DND-41 (cell line): ENCODE results near the gene ARHGDIB.

Source experiments
- ATAC-seq: fragments of 200-7000 bp; cut with Tn5 transposase; 3 replicates; pipeline ENCODE4 v1.9.1; 2021; ENCODE audit warnings: low read depth; ENCODE audit not compliant: insufficient read depth
- DNase-seq: peaks from one replicate; pipeline ENCODE4 v3.0.0-alpha.2; 2020
- H2AFZ ChIP-seq: 2 replicates; pipeline ENCODE4 v1.6.0; 2012; ENCODE audit warnings: low read depth, low read length
- H3K27ac ChIP-seq: 2 replicates; pipeline ENCODE4 v1.5.1; 2012; ENCODE audit warnings: low read length, inconsistent platforms
- H3K27me3 ChIP-seq: fragments of 200-600 bp; sonication (generic); 2 replicates; pipeline ENCODE4 v1.6.0; 2012; ENCODE audit warnings: low read length, mild to moderate bottlenecking, inconsistent platforms; ENCODE audit not compliant: insufficient read depth, poor library complexity
- H3K36me3 ChIP-seq: 2 replicates; pipeline ENCODE4 v1.5.1; 2012; ENCODE audit warnings: low read length, inconsistent platforms; ENCODE audit not compliant: insufficient read depth
- H3K4me1 ChIP-seq: 2 replicates; pipeline ENCODE4 v1.5.1; 2012; ENCODE audit warnings: mild to moderate bottlenecking, low read length; ENCODE audit not compliant: insufficient read depth
- H3K4me2 ChIP-seq: 2 replicates; pipeline ENCODE4 v1.6.0; 2012; ENCODE audit warnings: mild to moderate bottlenecking, moderate library complexity, low read length, inconsistent platforms; ENCODE audit not compliant: insufficient read depth
- H3K4me3 ChIP-seq, 2 experiments: fragments of 200-600 bp in 1 of 2; shearing (Covaris generic) in 1 of 2; 2 replicates each; pipeline ENCODE4 v1.5.1; 2012 to 2016; ENCODE audit warnings: inconsistent platforms in 2 of 2, low read length in 2 of 2, mild to moderate bottlenecking in 2 of 2, low read depth in 1 of 2, moderate library complexity in 1 of 2
- H3K79me2 ChIP-seq: 2 replicates; pipeline ENCODE4 v1.6.0; 2012; ENCODE audit warnings: low read length, inconsistent platforms; ENCODE audit not compliant: insufficient read depth
- H3K9ac ChIP-seq: 2 replicates; pipeline ENCODE4 v1.6.0; 2012; ENCODE audit warnings: low read depth, mild to moderate bottlenecking, inconsistent platforms, low read length, moderate library complexity
- H3K9me3 ChIP-seq: 2 replicates; pipeline ENCODE4 v1.5.1; 2012; ENCODE audit warnings: low read length, moderate library complexity, mild to moderate bottlenecking, inconsistent platforms; ENCODE audit not compliant: insufficient read depth, severe bottlenecking
- H4K20me1 ChIP-seq: 2 replicates; pipeline ENCODE4 v1.6.0; 2012; ENCODE audit warnings: low read length; ENCODE audit not compliant: insufficient read depth
- EZH2 ChIP-seq: IDR thresholded peaks from 3 replicates; pipeline ENCODE4 v1.6.1; 2012; ENCODE audit warnings: borderline replicate concordance, low read depth, mild to moderate bottlenecking, moderate library complexity, low read length, inconsistent platforms; ENCODE audit not compliant: severe bottlenecking
- TF ChIP-seq, protein P1 (sequence below): IDR thresholded peaks from 2 replicates; pipeline ENCODE4 v1.5.1; 2012; ENCODE audit warnings: borderline replicate concordance, low read length, moderate library complexity, mild to moderate bottlenecking; ENCODE audit not compliant: poor library complexity, severe bottlenecking; ENCODE audit errors: extremely low read depth

Gene ARHGDIB

DNA sequence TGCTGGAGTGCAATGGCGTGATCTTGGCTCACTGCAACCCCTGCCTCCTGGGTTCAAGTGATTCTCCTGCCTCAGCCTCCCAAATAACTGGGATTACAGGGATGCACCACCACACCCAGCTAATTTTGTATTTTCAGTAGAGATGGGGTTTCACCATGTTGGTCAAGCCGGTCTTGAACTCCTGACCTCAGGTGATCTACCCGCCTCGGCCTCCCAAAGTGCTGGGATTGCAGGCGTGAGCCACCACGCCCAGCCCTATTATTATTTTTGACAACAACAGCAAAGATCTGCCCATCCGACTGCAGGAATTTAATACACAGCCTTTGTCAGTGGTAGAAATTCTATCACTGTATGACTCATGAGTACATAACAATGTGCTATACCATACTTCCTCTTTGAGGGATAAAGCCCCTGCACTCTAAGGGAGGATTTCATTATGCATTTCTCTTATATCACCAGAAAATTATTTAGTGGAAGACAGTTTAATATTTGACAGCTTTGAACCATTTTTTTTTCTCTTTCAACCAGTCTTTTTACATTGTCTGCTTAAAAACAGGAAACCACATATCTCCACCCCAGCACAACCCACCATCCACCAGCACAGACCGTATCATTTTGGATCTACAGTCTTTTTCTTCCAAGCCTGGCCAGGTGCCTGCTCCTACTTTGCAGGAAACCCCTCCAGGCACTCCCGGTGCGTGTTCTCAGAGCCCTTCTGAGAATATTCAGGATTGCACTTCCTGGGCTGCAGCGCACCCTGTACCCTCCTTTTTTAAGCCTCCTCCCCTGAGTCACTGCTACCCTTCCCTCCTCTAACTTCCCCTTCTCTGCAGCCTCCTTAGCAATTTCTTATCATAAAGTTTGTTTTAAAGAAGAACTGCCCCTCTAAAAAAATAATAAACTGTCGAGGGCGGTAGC lies 594 bp downstream of the ARHGDIB start:
- H3K36me3 ChIP-seq = peaks cover 43% of the 10 kb centered on the region
- no peaks in the 10 kb centered on the region for H3K9me3 ChIP-seq
- peak overlapping the region; percentile 87 for H3K27ac ChIP-seq
- no peak overlapping the region for H2AFZ ChIP-seq
- peaks cover 79% of the 10 kb centered on the region for H3K4me1 ChIP-seq
- peak overlapping the region; percentile 89 for H3K4me2 ChIP-seq
- H3K27me3 ChIP-seq = no peaks in the 10 kb centered on the region
- peak overlapping the region; percentile 41 to 77 for H3K4me3 ChIP-seq
- DNase-seq = peak; percentile 78
- H4K20me1 ChIP-seq = peaks cover 29% of the 10 kb centered on the region
- peak overlapping the region; percentile 78 for H3K9ac ChIP-seq
- peak; percentile 52 for ATAC-seq
- H3K79me2 ChIP-seq = peaks cover 87% of the 10 kb centered on the region
- TF ChIP-seq, protein P1, sequence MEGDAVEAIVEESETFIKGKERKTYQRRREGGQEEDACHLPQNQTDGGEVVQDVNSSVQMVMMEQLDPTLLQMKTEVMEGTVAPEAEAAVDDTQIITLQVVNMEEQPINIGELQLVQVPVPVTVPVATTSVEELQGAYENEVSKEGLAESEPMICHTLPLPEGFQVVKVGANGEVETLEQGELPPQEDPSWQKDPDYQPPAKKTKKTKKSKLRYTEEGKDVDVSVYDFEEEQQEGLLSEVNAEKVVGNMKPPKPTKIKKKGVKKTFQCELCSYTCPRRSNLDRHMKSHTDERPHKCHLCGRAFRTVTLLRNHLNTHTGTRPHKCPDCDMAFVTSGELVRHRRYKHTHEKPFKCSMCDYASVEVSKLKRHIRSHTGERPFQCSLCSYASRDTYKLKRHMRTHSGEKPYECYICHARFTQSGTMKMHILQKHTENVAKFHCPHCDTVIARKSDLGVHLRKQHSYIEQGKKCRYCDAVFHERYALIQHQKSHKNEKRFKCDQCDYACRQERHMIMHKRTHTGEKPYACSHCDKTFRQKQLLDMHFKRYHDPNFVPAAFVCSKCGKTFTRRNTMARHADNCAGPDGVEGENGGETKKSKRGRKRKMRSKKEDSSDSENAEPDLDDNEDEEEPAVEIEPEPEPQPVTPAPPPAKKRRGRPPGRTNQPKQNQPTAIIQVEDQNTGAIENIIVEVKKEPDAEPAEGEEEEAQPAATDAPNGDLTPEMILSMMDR = no peak
- TF ChIP-seq EZH2 = no peak

DNA sequence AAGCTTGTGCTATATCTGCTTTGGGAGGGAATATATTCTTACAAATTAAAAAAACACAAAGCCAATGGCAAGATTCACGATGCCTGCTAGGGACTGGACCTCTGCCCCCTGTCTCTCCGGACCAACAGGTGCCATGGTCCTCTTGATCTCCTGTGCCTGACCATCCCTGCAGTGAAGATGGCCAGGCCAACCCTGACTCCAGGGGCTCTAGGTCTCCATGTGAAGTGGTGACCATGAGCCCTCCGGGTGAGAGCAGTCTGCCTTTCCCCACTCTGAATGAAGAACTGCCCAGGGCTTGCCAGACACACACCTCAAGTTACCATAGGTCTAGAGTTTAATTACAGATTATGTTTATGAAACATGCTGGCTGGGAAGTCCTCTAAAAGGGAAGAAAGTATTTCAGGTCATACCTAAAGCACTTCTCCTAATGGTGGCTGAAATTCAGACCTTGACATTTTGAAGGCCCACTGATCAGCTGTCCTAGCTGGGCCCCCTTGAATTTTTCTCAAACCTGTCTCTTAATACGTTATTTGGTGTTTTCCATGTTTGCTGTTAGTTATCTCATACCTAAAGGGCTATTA lies 1.4 kb downstream of the ARHGDIB start:
- ATAC-seq = no peak
- Histone ChIP-seq H3K4me2 (peak overlapping the region; percentile 89), H3K4me3 (peak overlapping the region; percentile 41 to 77), H3K4me1 (peaks cover 86% of the 10 kb centered on the region), H2AFZ (no peak overlapping the region), H3K9ac (peak overlapping the region; percentile 78), H3K36me3 (peaks cover 44% of the 10 kb centered on the region), H3K27ac (peak overlapping the region; percentile 87), H4K20me1 (peaks cover 29% of the 10 kb centered on the region), H3K79me2 (peaks cover 95% of the 10 kb centered on the region), H3K9me3 (no peaks in the 10 kb centered on the region), H3K27me3 (no peaks in the 10 kb centered on the region)
- no peak for DNase-seq
- no peak for TF ChIP-seq EZH2
- TF ChIP-seq, protein P1 = no peak

DNA sequence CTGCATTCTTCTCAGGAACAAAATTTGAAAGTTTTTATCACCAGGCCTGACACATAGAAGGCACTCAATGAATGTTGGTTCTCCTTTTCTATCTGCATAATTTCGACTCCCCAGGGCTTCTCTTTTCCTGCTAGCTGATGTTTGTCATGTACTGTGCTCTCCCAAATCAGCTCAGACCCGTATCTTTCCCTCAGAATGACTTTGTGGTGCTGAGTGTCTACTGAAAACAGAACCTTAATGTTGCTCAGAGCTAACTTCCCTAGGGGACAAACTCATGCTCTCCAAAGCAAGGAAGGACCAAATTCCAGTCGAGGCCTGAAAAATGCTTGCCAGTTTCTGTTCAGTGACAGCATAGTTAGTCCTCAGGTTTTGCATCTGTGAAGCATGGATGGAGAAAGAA lies 1.9 kb downstream of the ARHGDIB start:
- DNase-seq (no peak), ATAC-seq (no peak)
- no peak for TF ChIP-seq EZH2
- TF ChIP-seq, protein P1 = no peak
- peaks cover 30% of the 10 kb centered on the region for H4K20me1 ChIP-seq
- H3K9me3 ChIP-seq = no peaks in the 10 kb centered on the region
- H2AFZ ChIP-seq = no peak overlapping the region
- H3K27ac ChIP-seq = peak overlapping the region; percentile 87
- H3K9ac ChIP-seq = peak overlapping the region; percentile 78
- peaks cover 99% of the 10 kb centered on the region for H3K79me2 ChIP-seq
- H3K4me1 ChIP-seq = peaks cover 86% of the 10 kb centered on the region
- peaks cover 46% of the 10 kb centered on the region for H3K36me3 ChIP-seq
- peak overlapping the region; percentile 89 for H3K4me2 ChIP-seq
- H3K4me3 ChIP-seq = peak overlapping the region; percentile 41 to 77
- no peaks in the 10 kb centered on the region for H3K27me3 ChIP-seq
